Measurements from ENCODE around the gene MXD3.

GRCh38 chr5:177354256-177354655 lies 42.6 kb upstream of the MXD3 start:
- TF ChIP-seq, protein P1, sequence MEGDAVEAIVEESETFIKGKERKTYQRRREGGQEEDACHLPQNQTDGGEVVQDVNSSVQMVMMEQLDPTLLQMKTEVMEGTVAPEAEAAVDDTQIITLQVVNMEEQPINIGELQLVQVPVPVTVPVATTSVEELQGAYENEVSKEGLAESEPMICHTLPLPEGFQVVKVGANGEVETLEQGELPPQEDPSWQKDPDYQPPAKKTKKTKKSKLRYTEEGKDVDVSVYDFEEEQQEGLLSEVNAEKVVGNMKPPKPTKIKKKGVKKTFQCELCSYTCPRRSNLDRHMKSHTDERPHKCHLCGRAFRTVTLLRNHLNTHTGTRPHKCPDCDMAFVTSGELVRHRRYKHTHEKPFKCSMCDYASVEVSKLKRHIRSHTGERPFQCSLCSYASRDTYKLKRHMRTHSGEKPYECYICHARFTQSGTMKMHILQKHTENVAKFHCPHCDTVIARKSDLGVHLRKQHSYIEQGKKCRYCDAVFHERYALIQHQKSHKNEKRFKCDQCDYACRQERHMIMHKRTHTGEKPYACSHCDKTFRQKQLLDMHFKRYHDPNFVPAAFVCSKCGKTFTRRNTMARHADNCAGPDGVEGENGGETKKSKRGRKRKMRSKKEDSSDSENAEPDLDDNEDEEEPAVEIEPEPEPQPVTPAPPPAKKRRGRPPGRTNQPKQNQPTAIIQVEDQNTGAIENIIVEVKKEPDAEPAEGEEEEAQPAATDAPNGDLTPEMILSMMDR (conservative IDR thresholded peaks at IDR 0.05; ENCODE audit: low read depth in 2 of 2), result no peak
- no peak for TF ChIP-seq POLR2AphosphoS5 (IDR thresholded peaks at IDR 0.05; ENCODE audit: low read depth)
- TF ChIP-seq EZH2phosphoT487 (IDR thresholded peaks at IDR 0.05; ENCODE audit: unreplicated experiment), result no peak
- TF ChIP-seq, protein P2, sequence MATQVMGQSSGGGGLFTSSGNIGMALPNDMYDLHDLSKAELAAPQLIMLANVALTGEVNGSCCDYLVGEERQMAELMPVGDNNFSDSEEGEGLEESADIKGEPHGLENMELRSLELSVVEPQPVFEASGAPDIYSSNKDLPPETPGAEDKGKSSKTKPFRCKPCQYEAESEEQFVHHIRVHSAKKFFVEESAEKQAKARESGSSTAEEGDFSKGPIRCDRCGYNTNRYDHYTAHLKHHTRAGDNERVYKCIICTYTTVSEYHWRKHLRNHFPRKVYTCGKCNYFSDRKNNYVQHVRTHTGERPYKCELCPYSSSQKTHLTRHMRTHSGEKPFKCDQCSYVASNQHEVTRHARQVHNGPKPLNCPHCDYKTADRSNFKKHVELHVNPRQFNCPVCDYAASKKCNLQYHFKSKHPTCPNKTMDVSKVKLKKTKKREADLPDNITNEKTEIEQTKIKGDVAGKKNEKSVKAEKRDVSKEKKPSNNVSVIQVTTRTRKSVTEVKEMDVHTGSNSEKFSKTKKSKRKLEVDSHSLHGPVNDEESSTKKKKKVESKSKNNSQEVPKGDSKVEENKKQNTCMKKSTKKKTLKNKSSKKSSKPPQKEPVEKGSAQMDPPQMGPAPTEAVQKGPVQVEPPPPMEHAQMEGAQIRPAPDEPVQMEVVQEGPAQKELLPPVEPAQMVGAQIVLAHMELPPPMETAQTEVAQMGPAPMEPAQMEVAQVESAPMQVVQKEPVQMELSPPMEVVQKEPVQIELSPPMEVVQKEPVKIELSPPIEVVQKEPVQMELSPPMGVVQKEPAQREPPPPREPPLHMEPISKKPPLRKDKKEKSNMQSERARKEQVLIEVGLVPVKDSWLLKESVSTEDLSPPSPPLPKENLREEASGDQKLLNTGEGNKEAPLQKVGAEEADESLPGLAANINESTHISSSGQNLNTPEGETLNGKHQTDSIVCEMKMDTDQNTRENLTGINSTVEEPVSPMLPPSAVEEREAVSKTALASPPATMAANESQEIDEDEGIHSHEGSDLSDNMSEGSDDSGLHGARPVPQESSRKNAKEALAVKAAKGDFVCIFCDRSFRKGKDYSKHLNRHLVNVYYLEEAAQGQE (IDR thresholded peaks at IDR 0.05; ENCODE audit: unreplicated experiment), result no peak
- TF ChIP-seq EZH2 (IDR thresholded peaks at IDR 0.05; ENCODE audit: low read depth, unreplicated experiment), result no peak
- TF ChIP-seq STAT1 (IDR thresholded peaks at IDR 0.05; ENCODE audit: unreplicated experiment), result no peak
- TF ChIP-seq CREB1 (CRISPR knock-in tag; IDR thresholded peaks at IDR 0.05; ENCODE audit: low read depth), result no peak
- TF ChIP-seq JUNB (IDR thresholded peaks at IDR 0.05; ENCODE audit: unreplicated experiment), result no peak

Data from GM23338 (cell line).